ES-I3 (cell line): ENCODE results near the gene TMEM117.
"Not testable (repeated sequence)": the region's sequence is repeated elsewhere in the genome, so short reads cannot be mapped to it uniquely, and the experiment has no call there.

Experiments
- H3K36me3 ChIP-seq: 2 replicates; pipeline ENCODE4 v1.6.1; 2013; ENCODE audit warnings: mild to moderate bottlenecking, low read length, control low read depth, moderate library complexity; ENCODE audit not compliant: insufficient read depth
- H3K4me1 ChIP-seq: 2 replicates; pipeline ENCODE4 v1.6.1; 2013; ENCODE audit warnings: mild to moderate bottlenecking, control low read depth, low read length; ENCODE audit not compliant: insufficient read depth
- H3K9ac ChIP-seq: 2 replicates; pipeline ENCODE4 v1.6.1; 2013; ENCODE audit warnings: low read depth, mild to moderate bottlenecking, low read length, moderate library complexity
- H3K9me3 ChIP-seq: 2 replicates; pipeline ENCODE4 v1.6.1; 2013; ENCODE audit warnings: mild to moderate bottlenecking, low read length, moderate library complexity; ENCODE audit not compliant: control insufficient read depth, insufficient read depth

TMEM117 gene

GRCh38 chr12:44375694-44376093, 539.8 kb downstream of the TMEM117 start:
- H3K9me3 ChIP-seq: no peaks in the 10 kb centered on the region
- no peaks in the 10 kb centered on the region for H3K36me3 ChIP-seq
- H3K4me1 ChIP-seq: no peaks in the 10 kb centered on the region; the same call in 1 of the 2 replicates
- no peak overlapping the region for H3K9ac ChIP-seq

DNA sequence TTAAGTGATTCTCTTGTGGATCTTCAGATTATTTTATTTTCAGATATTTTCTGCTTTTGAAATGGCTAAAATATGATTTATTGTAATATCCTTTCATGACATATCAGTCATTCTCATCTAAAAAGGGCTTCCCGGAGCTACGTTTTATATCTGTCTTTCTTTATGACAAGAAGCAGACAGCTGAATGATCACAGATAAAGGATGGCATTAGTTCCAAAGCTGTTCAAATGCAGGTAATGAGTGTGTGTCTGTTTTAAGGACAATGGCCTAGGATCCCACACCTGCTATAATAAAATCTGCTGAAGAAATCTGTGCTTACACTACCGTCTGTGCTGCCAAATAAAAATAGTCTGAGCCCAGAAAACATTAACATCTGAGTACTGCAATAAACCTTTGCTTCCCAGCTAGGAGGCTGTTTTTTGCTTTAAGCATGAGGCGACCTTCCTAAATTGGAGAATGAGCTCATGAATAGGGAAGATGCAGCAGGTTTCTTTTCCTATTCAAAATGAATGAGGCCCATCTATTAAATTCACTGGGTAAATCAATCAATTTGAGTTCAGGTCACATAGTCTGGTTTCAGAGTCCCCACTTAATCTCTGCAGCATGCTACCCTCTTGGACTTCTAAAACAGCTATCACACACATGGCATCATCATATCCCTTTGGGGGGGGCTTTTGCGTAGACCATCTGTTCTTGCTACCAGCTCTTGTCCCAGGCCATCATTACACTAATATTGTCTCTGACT, 541.7 kb downstream of the TMEM117 start:
- Histone ChIP-seq H3K36me3 (no peaks in the 10 kb centered on the region), H3K4me1 (no peaks in the 10 kb centered on the region; the same call in 1 of the 2 replicates), H3K9ac (no peak overlapping the region), H3K9me3 (no peaks in the 10 kb centered on the region)

DNA sequence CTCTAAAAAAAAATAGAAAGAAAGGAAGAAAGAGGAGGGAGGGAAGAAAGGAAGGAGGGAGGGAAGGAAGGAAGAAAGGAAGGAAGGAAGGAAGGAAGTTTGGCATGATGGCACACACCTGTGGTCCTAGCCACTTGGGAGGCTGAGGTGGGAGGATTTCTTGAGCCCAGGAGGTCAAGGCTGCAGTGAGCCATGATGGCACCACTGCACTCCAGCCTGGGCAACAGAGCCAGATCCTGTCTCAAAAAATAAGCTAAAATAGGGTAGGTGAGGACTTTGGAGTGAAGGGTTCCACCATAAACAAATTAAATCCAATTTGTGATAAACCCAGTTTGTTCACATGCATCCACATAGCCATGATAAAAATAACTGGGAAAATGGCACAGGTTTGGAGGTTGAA, 543.2 kb downstream of the TMEM117 start:
- not testable (repeated sequence) for H3K36me3 ChIP-seq, H3K4me1 ChIP-seq, H3K9ac ChIP-seq, H3K9me3 ChIP-seq

- Histone ChIP-seq H3K4me1 (no peaks in the 10 kb centered on the region; the same call in 1 of the 2 replicates), H3K9me3 (no peaks in the 10 kb centered on the region), H3K9ac (no peak overlapping the region), H3K36me3 (no peaks in the 10 kb centered on the region)
Observed at GRCh38 chr12:44379831-44380230, 544.0 kb downstream of the TMEM117 start.

GRCh38 chr12:44380861-44381260, 545.0 kb downstream of the TMEM117 start:
- no peaks in the 10 kb centered on the region; the same call in 1 of the 2 replicates for H3K4me1 ChIP-seq
- no peaks in the 10 kb centered on the region for H3K9me3 ChIP-seq
- H3K36me3 ChIP-seq: no peaks in the 10 kb centered on the region
- H3K9ac ChIP-seq: no peak overlapping the region

- H3K4me1 ChIP-seq: no peaks in the 10 kb centered on the region; the same call in 1 of the 2 replicates
- H3K9ac ChIP-seq: no peak overlapping the region
- H3K36me3 ChIP-seq: no peaks in the 10 kb centered on the region
- no peaks in the 10 kb centered on the region for H3K9me3 ChIP-seq
Observed at GRCh38 chr12:44381341-44381740, 545.5 kb downstream of the TMEM117 start.

- no peaks in the 10 kb centered on the region; the same call in 1 of the 2 replicates for H3K4me1 ChIP-seq
- H3K9ac ChIP-seq: no peak overlapping the region
- no peaks in the 10 kb centered on the region for H3K36me3 ChIP-seq
- no peaks in the 10 kb centered on the region for H3K9me3 ChIP-seq
Observed at GRCh38 chr12:44384136-44384535, 548.3 kb downstream of the TMEM117 start.

- Histone ChIP-seq H3K4me1 (no peaks in the 10 kb centered on the region), H3K9ac (no peak overlapping the region), H3K36me3 (no peaks in the 10 kb centered on the region), H3K9me3 (no peaks in the 10 kb centered on the region)
Observed at GRCh38 chr12:44385964-44386363, 550.1 kb downstream of the TMEM117 start.

DNA sequence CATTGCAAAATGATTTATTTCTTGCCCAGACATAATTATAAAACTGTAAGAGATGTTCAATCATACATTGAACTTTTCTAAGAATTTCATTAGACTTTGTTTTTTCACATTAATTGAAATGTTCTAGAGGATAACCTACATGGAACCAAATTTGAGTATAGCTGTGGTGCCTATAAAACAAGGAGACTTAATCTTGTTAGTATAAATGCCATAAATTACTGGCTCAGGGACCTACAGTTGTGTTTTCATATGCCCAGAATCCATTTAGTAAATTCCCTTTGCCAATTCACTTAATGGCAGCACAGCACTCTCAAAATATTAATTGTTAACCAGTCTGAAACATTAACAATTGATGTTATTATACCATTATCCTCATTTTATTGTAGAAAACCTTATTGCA, 551.7 kb downstream of the TMEM117 start:
- no peaks in the 10 kb centered on the region for H3K36me3 ChIP-seq
- H3K9me3 ChIP-seq: no peaks in the 10 kb centered on the region
- H3K9ac ChIP-seq: no peak overlapping the region
- no peaks in the 10 kb centered on the region for H3K4me1 ChIP-seq

DNA sequence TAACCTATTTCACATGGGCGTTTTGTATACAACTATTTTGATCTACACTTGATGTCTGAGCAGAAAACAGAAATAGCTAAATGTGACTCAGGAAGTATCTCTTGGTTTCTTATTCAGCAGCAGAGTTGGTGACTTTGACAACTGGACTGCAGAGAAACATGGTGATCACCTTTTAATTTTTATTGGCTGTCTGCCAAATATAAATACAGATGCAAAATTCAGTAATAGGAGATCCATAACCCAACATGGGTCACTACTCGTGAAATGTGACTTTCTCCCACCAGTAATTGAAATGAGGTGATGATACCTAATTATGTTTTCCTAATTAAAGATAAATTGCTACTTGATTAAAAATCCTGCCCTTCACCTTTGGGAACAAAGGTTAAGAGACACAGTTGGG, 553.2 kb downstream of the TMEM117 start:
- no peaks in the 10 kb centered on the region for H3K9me3 ChIP-seq
- H3K4me1 ChIP-seq: no peaks in the 10 kb centered on the region
- no peak overlapping the region for H3K9ac ChIP-seq
- no peaks in the 10 kb centered on the region for H3K36me3 ChIP-seq

DNA sequence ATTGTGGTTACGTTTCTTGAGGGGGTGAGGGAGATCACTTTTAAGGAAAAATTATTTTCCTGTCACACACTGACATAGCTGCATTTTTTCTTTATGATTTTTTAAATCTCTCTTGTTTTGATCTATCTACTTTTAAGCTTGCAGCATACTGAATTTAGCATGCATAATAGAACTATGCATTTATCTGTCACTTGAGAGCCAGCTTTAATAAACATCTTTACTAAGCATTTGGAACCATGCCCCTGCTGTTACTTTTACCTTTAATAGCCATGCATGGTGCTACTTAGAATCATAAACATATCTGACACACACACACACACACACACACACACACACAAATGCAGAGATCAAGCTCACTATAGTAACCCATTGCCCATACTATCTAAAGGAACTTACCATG, 554.0 kb downstream of the TMEM117 start:
- Histone ChIP-seq H3K9me3 (no peaks in the 10 kb centered on the region), H3K4me1 (no peaks in the 10 kb centered on the region), H3K9ac (no peak overlapping the region), H3K36me3 (no peaks in the 10 kb centered on the region)

- no peaks in the 10 kb centered on the region for H3K36me3 ChIP-seq
- no peak overlapping the region for H3K9ac ChIP-seq
- no peaks in the 10 kb centered on the region for H3K9me3 ChIP-seq
- H3K4me1 ChIP-seq: no peaks in the 10 kb centered on the region
Observed at GRCh38 chr12:44397631-44398030, 561.8 kb downstream of the TMEM117 start.

GRCh38 chr12:44403185-44403584, 567.3 kb downstream of the TMEM117 start:
- Histone ChIP-seq H3K36me3 (no peaks in the 10 kb centered on the region), H3K4me1 (peaks cover 8% of the 10 kb centered on the region; the same call in 1 of the 2 replicates), H3K9me3 (no peaks in the 10 kb centered on the region), H3K9ac (no peak overlapping the region)

GRCh38 chr12:44405297-44405696, 569.4 kb downstream of the TMEM117 start:
- Histone ChIP-seq H3K4me1 (peaks cover 8% of the 10 kb centered on the region; the same call in 1 of the 2 replicates), H3K9me3 (no peaks in the 10 kb centered on the region), H3K9ac (no peak overlapping the region), H3K36me3 (no peaks in the 10 kb centered on the region)

DNA sequence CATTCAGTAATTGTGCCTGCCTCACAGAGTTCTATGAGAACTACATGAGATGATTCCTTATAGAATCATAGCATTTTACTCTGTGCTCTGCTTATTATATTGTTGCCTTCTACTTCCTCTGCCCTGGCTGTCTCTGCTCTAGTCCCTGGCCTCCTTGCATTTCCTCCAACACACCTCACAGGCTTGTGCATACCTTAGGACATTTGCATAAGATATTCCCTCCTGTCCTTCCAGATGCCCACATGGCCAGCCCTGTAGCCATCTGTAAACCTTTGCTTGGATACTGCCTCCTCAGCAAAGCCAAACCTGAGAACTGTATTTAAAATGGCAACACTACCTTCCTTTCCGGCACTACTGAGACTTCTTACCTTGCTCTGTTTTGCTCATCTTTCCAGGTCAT, 586.7 kb downstream of the TMEM117 start:
- H3K4me1 ChIP-seq: no peaks in the 10 kb centered on the region
- H3K9ac ChIP-seq: no peak overlapping the region
- no peaks in the 10 kb centered on the region for H3K36me3 ChIP-seq
- no peaks in the 10 kb centered on the region for H3K9me3 ChIP-seq
